Liver (tissue), 9 donors: Measurements from ENCODE around the gene FARP1. TPM values are rescaled to one million over a fixed set of nuclear protein-coding genes. Genes with fewer than 3 reads are reported as not detected.

Experiments
- DNase-seq: peaks from one replicate; pipeline ENCODE4 v3.0.0-alpha.2; 2017; ENCODE audit warnings: low spot score
- H3K27ac ChIP-seq, 2 donors: one replicate each; pipeline ENCODE4 v1.7.0; 2013; ENCODE audit warnings: inconsistent platforms in 2 of 2, low read length in 2 of 2, control low read depth in 1 of 2, low read depth in 1 of 2, mild to moderate bottlenecking in 1 of 2
- H3K27me3 ChIP-seq, 4 donors: one replicate each; pipeline versions ENCODE4 v1.6.1 to v1.7.0; 2013; ENCODE audit warnings: low read length in 3 of 4, inconsistent platforms in 1 of 4, mild to moderate bottlenecking in 1 of 4, moderate library complexity in 1 of 4; ENCODE audit not compliant: control insufficient read depth in 4 of 4, insufficient read depth in 4 of 4
- H3K36me3 ChIP-seq, 4 donors: one replicate each; pipeline versions ENCODE4 v1.6.1 to v1.7.0; 2013; ENCODE audit warnings: low read length in 3 of 4, mild to moderate bottlenecking in 3 of 4, low read depth in 1 of 4, moderate library complexity in 1 of 4; ENCODE audit not compliant: control insufficient read depth in 4 of 4, insufficient read depth in 3 of 4
- H3K4me1 ChIP-seq, 4 donors: one replicate each; pipeline versions ENCODE4 v1.6.1 to v1.7.0; 2013; ENCODE audit warnings: low read length in 3 of 4, mild to moderate bottlenecking in 3 of 4, moderate library complexity in 1 of 4; ENCODE audit not compliant: control insufficient read depth in 4 of 4, insufficient read depth in 4 of 4
- H3K4me3 ChIP-seq, 3 donors: one replicate each; pipeline versions ENCODE4 v1.6.1 to v1.7.0; 2013; ENCODE audit warnings: low read length in 3 of 3, control low read depth in 1 of 3, low read depth in 1 of 3, mild to moderate bottlenecking in 1 of 3
- H3K9ac ChIP-seq, 2 donors: one replicate each; pipeline ENCODE4 v1.7.0; 2013; ENCODE audit warnings: low read length in 2 of 2, mild to moderate bottlenecking in 2 of 2, moderate library complexity in 2 of 2, control low read depth in 1 of 2, low read depth in 1 of 2
- H3K9me3 ChIP-seq, 4 donors: one replicate each; pipeline versions ENCODE4 v1.6.1 to v1.7.0; 2013; ENCODE audit warnings: low read length in 3 of 4; ENCODE audit not compliant: control insufficient read depth in 4 of 4
- ATF3 ChIP-seq: IDR thresholded peaks from 2 replicates; pipeline ENCODE4 v1.6.1; 2016; ENCODE audit warnings: antibody characterized with exemption
- CTCF ChIP-seq: fragments of 150-350 bp; IDR thresholded peaks from 2 replicates; pipeline ENCODE4 v1.5.1; 2017; ENCODE audit warnings: improper control_type of control experiment, low read depth, low read length; ENCODE audit not compliant: missing input control
- EGR1 ChIP-seq, 2 donors: IDR thresholded peaks; 2 replicates each; pipeline ENCODE4 v1.6.1; 2016 to 2018; ENCODE audit warnings: antibody characterized with exemption in 2 of 2, low read depth in 2 of 2
- FOXA1 ChIP-seq: IDR thresholded peaks from 2 replicates; pipeline ENCODE4 v1.6.1; 2016; ENCODE audit warnings: antibody characterized with exemption
- FOXA2 ChIP-seq: IDR thresholded peaks from 2 replicates; pipeline ENCODE4 v1.6.1; 2016; ENCODE audit warnings: antibody characterized with exemption
- GABPA ChIP-seq, 2 donors: IDR thresholded peaks in 1 of 2; conservative IDR thresholded peaks in 1 of 2; 2 replicates each; pipeline ENCODE4 v1.6.1; 2016; ENCODE audit warnings: antibody characterized with exemption in 2 of 2, mild to moderate bottlenecking in 1 of 2, moderate library complexity in 1 of 2
- HNF4A ChIP-seq, 2 donors: conservative IDR thresholded peaks; 2 replicates each; pipeline ENCODE4 v1.6.1; 2016; ENCODE audit warnings: antibody characterized with exemption in 2 of 2, mild to moderate bottlenecking in 2 of 2
- HNF4G ChIP-seq: IDR thresholded peaks from 2 replicates; pipeline ENCODE4 v1.6.1; 2016; ENCODE audit warnings: antibody characterized with exemption
- JUND ChIP-seq, 2 donors: IDR thresholded peaks; 2 replicates each; pipeline ENCODE4 v1.6.1; 2016; ENCODE audit warnings: antibody characterized with exemption in 2 of 2
- MAX ChIP-seq: IDR thresholded peaks from 2 replicates; pipeline ENCODE4 v1.6.1; 2016; ENCODE audit warnings: antibody characterized with exemption
- NR2F2 ChIP-seq: IDR thresholded peaks from 2 replicates; pipeline ENCODE4 v1.6.1; 2016; ENCODE audit warnings: antibody characterized with exemption
- RAD21 ChIP-seq, 2 donors: IDR thresholded peaks; 2 replicates each; pipeline ENCODE4 v1.6.1; 2016; ENCODE audit warnings: antibody characterized with exemption in 2 of 2, mild to moderate bottlenecking in 2 of 2
- REST ChIP-seq: IDR thresholded peaks from 2 replicates; pipeline ENCODE4 v1.6.1; 2016; ENCODE audit warnings: antibody characterized with exemption, mild to moderate bottlenecking
- RXRA ChIP-seq, 2 donors: IDR thresholded peaks; 2 replicates each; pipeline ENCODE4 v1.6.1; 2017 to 2018; ENCODE audit warnings: antibody characterized with exemption in 2 of 2, mild to moderate bottlenecking in 1 of 2
- SP1 ChIP-seq: IDR thresholded peaks from 2 replicates; pipeline ENCODE4 v1.6.1; 2018; ENCODE audit warnings: antibody characterized with exemption, mild to moderate bottlenecking
- TAF1 ChIP-seq: conservative IDR thresholded peaks from 2 replicates; pipeline ENCODE4 v1.6.1; 2016; ENCODE audit warnings: antibody characterized with exemption, mild to moderate bottlenecking
- YY1 ChIP-seq: IDR thresholded peaks from 2 replicates; pipeline ENCODE4 v1.6.1; 2016; ENCODE audit warnings: antibody characterized with exemption, mild to moderate bottlenecking
- ZBTB33 ChIP-seq: IDR thresholded peaks from 2 replicates; pipeline ENCODE4 v1.6.1; 2016; ENCODE audit warnings: antibody characterized with exemption
- WGBS: extraction: QIAGEN DNeasy Blood & Tissue Kit; methylation state at CpG from one replicate; pipeline ENCODE4 v1.1.7; 2013; 5-methylcytosine and 5-hydroxymethylcytosine counted together
- polyA plus RNA-seq, 2 donors: library from polyadenylated mRNA; stranded (reverse) in 1 of 2; unstranded in 1 of 2; fragments of 200-250 nt in 1 of 2; fragments of >200 nt in 1 of 2; fragmentation: Nextera tagmentation in 1 of 2; extraction: Ambion mirVana in 1 of 2; gene quantifications; one replicate each; pipeline versions ENCODE4 v1.2.1 to v1.2.3, GENCODE V29; 2013 to 2015
- total RNA-seq, 2 donors: library from RNA; depleted of rRNA; stranded (reverse); fragments of >200 nt; gene quantifications; one replicate each; pipeline ENCODE4 v1.2.3, GENCODE V29; 2014
- donor health status: healthy.
- donor health status: healthy.
- donor health status: healthy.
- donor health status: healthy.
- donor health status: healthy.

The FARP1 gene
- total and polyA plus RNA-seq, 4 donors = 28.4 to 62.6 (median 39.8) TPM

GRCh38 chr13:98267080-98267912 lies 124.4 kb downstream of the FARP1 start:
- TF ChIP-seq MAX = peak; percentile 69
- TF ChIP-seq HNF4A (conservative IDR thresholded peaks at IDR 0.05) = peak; percentile 76 to 85
- TF ChIP-seq ZBTB33 = no peak
- peak; percentile 39 for TF ChIP-seq REST
- peak; percentile 75 for TF ChIP-seq FOXA2
- TF ChIP-seq CTCF = no peak
- peak in 1 of 2 donors; percentile 34 for TF ChIP-seq JUND (IDR thresholded peaks at IDR 0.05)
- TF ChIP-seq NR2F2 = peak; percentile 73
- peak; percentile 69 for TF ChIP-seq SP1
- TF ChIP-seq YY1 = peak; percentile 69
- peak; percentile 52 to 66 for TF ChIP-seq RAD21 (IDR thresholded peaks at IDR 0.05)
- TF ChIP-seq RXRA (IDR thresholded peaks at IDR 0.05) = peak; percentile 69 to 70
- no peak for TF ChIP-seq GABPA (IDR thresholded peaks at IDR 0.05 in 1 of 2, conservative IDR thresholded peaks at IDR 0.05 in 1 of 2)
- TF ChIP-seq ATF3 = no peak
- TF ChIP-seq EGR1 (IDR thresholded peaks at IDR 0.05; ENCODE audit: low read depth in 2 of 2) = peak in 1 of 2 donors; percentile 63
- TF ChIP-seq HNF4G = peak; percentile 62
- TF ChIP-seq FOXA1 = peak; percentile 65
- no peak for TF ChIP-seq TAF1
- Histone ChIP-seq H3K36me3 (no peaks in the 10 kb centered on the region), H3K4me3 (peak overlapping the region in 2 of 3 donors; percentile 7 to 24), H3K27ac (peak overlapping the region; percentile 54 to 59), H3K9ac (no peak overlapping the region), H3K4me1 (peaks cover 12 to 46% (median 35%) of the 10 kb centered on the region in 4 donors), H3K9me3 (no peaks in the 10 kb centered on the region), H3K27me3 (no peaks in the 10 kb centered on the region)
- DNase-seq = no peak
- 29% methylated on average over 18 of the region's 18 CpGs for WGBS
